Neural progenitor cell (in vitro differentiated cells): ENCODE data around the gene ZNF142. TPM values are rescaled to one million over a fixed set of nuclear protein-coding genes. Genes with fewer than 3 reads are reported as not detected.

ENCODE experiments used
- DNase-seq: peaks from one replicate; pipeline ENCODE4 v3.0.0-alpha.2; 2016; ENCODE audit warnings: low spot score
- H2AFZ ChIP-seq: fragments of 200-600 bp; sonication (generic); replicated peaks from 2 replicates; pipeline ENCODE4 v1.6.1; 2016; ENCODE audit warnings: antibody characterized with exemption
- H3F3A ChIP-seq: fragments of 200-600 bp; sonication (generic); 2 replicates; pipeline ENCODE4 v1.6.1; 2016; ENCODE audit warnings: antibody characterized with exemption, low read depth
- H3K27ac ChIP-seq: fragments of 200-600 bp; sonication (generic); 2 replicates; pipeline ENCODE4 v1.5.1; 2016; ENCODE audit warnings: mild to moderate bottlenecking
- H3K27me3 ChIP-seq: fragments of 200-600 bp; sonication (generic); 2 replicates; pipeline ENCODE4 v1.6.1; 2016; ENCODE audit warnings: mild to moderate bottlenecking, moderate library complexity
- H3K36me3 ChIP-seq: fragments of 200-600 bp; sonication (generic); 2 replicates; pipeline ENCODE4 v1.5.1; 2016
- H3K4me1 ChIP-seq: fragments of 200-600 bp; sonication (generic); 2 replicates; pipeline ENCODE4 v1.6.1; 2016; ENCODE audit warnings: mixed run types
- H3K4me2 ChIP-seq: fragments of 200-600 bp; sonication (generic); 2 replicates; pipeline ENCODE4 v1.6.1; 2016
- H3K4me3 ChIP-seq: fragments of 200-600 bp; sonication (generic); 2 replicates; pipeline ENCODE4 v1.5.1; 2016
- H3K79me2 ChIP-seq: fragments of 200-600 bp; sonication (generic); 2 replicates; pipeline ENCODE4 v1.6.1; 2016; ENCODE audit warnings: low read depth
- H3K9ac ChIP-seq: fragments of 200-600 bp; sonication (generic); 2 replicates; pipeline ENCODE4 v1.6.1; 2016
- H3K9me3 ChIP-seq: fragments of 200-600 bp; sonication (generic); 2 replicates; pipeline ENCODE4 v1.5.1; 2016; ENCODE audit warnings: low read depth
- H4K20me1 ChIP-seq: fragments of 200-600 bp; sonication (generic); 2 replicates; pipeline ENCODE4 v1.6.1; 2016; ENCODE audit warnings: low read depth
- H3K27ac Mint-ChIP-seq: 3 replicates; pipeline ENCODE4 v1.8.0; 2021; ENCODE audit warnings: mixed read lengths
- H3K27me3 Mint-ChIP-seq: 2 replicates; pipeline ENCODE4 v1.8.0; 2022; ENCODE audit warnings: low read depth, mild to moderate bottlenecking, inconsistent platforms, moderate library complexity, mixed read lengths; ENCODE audit not compliant: insufficient read depth
- H3K36me3 Mint-ChIP-seq: 3 replicates; pipeline ENCODE4 v1.8.0; 2021; ENCODE audit warnings: mixed read lengths
- H3K4me1 Mint-ChIP-seq: 3 replicates; pipeline ENCODE4 v1.8.0; 2021; ENCODE audit warnings: mixed read lengths
- H3K4me3 Mint-ChIP-seq: 3 replicates; pipeline ENCODE4 v1.8.0; 2021; ENCODE audit warnings: mild to moderate bottlenecking, moderate library complexity, mixed read lengths
- H3K9me3 Mint-ChIP-seq: 3 replicates; pipeline ENCODE4 v1.8.0; 2020; ENCODE audit warnings: mixed read lengths
- EZH2 ChIP-seq: fragments of 200-600 bp; sonication (generic); IDR thresholded peaks from 2 replicates; pipeline ENCODE4 v1.6.1; 2017; ENCODE audit warnings: antibody characterized with exemption, mild to moderate bottlenecking, moderate library complexity
- EZH2phosphoT487 ChIP-seq: fragments of 200-600 bp; sonication (generic); IDR thresholded peaks from 2 replicates; pipeline ENCODE4 v1.6.1; 2017; ENCODE audit warnings: antibody characterized with exemption
- small RNA-seq: library from RNA; depleted of rRNA; stranded (forward); fragments of <200 nt; gene quantifications from one replicate; pipeline ENCODE3, GENCODE V24; 2015
- total RNA-seq: library from RNA; depleted of rRNA; stranded (reverse); fragments of >200 nt; gene quantifications from 2 replicates; pipeline ENCODE4 v1.2.3, GENCODE V29; 2015; ENCODE audit warnings: low replicate concordance
- TF ChIP-seq, protein P1 (sequence below): fragments of 200-600 bp; sonication (generic); IDR thresholded peaks from 2 replicates; pipeline ENCODE4 v1.5.1; 2017; ENCODE audit warnings: antibody characterized with exemption, mild to moderate bottlenecking

Gene ZNF142
- total RNA-seq, 1 donor from 2014 or later, result 3.3 TPM

DNA sequence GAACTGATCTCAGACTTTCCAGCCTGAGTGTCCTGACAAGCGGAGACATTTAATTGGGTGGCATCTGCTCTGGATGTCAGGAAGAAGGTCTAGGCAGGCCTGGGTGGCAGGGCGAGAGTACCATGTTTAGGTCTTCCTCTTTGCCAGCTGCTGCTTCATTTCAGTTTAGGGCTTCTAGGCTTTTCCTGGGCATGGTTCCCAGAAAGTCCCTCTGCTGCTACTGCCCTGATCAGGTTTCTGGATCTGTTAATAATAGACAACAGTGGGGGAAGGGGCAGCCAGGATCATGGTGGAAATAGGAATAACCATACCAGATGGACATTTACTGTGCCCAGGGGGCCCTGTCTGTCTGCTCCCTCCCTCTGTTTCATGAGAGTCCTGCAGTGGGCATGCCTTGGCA is 54.0 kb downstream of the ZNF142 start:
- no peaks in the 10 kb centered on the region for H3K36me3 Mint-ChIP-seq
- H3K9me3 ChIP-seq, result no peaks in the 10 kb centered on the region
- H3K4me2 ChIP-seq, result no peak overlapping the region
- H3K4me1 Mint-ChIP-seq, result peaks cover 10% of the 10 kb centered on the region
- H3K4me3 ChIP-seq, result no peak overlapping the region
- no peak overlapping the region for H3K27ac Mint-ChIP-seq
- peaks cover 4% of the 10 kb centered on the region for H3K4me1 ChIP-seq
- H3K27ac ChIP-seq, result no peak overlapping the region
- no peaks in the 10 kb centered on the region for H3K9me3 Mint-ChIP-seq
- H3K36me3 ChIP-seq, result no peaks in the 10 kb centered on the region
- no peak overlapping the region for H2AFZ ChIP-seq
- no peaks in the 10 kb centered on the region for H3K27me3 ChIP-seq
- H4K20me1 ChIP-seq, result no peaks in the 10 kb centered on the region
- H3F3A ChIP-seq, result peaks cover 3% of the 10 kb centered on the region
- H3K9ac ChIP-seq, result no peak overlapping the region
- peaks cover 2% of the 10 kb centered on the region for H3K27me3 Mint-ChIP-seq
- TF ChIP-seq EZH2phosphoT487, result no peak
- no peak for TF ChIP-seq EZH2
- TF ChIP-seq, protein P1, sequence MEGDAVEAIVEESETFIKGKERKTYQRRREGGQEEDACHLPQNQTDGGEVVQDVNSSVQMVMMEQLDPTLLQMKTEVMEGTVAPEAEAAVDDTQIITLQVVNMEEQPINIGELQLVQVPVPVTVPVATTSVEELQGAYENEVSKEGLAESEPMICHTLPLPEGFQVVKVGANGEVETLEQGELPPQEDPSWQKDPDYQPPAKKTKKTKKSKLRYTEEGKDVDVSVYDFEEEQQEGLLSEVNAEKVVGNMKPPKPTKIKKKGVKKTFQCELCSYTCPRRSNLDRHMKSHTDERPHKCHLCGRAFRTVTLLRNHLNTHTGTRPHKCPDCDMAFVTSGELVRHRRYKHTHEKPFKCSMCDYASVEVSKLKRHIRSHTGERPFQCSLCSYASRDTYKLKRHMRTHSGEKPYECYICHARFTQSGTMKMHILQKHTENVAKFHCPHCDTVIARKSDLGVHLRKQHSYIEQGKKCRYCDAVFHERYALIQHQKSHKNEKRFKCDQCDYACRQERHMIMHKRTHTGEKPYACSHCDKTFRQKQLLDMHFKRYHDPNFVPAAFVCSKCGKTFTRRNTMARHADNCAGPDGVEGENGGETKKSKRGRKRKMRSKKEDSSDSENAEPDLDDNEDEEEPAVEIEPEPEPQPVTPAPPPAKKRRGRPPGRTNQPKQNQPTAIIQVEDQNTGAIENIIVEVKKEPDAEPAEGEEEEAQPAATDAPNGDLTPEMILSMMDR, result no peak
- H3K79me2 ChIP-seq, result no peaks in the 10 kb centered on the region
- DNase-seq, result no peak
- H3K4me3 Mint-ChIP-seq, result no peak overlapping the region

Small RNAs within 50 kb of the gene (small RNA-seq; reads per million reads assigned to genes)
- gene RNU6-136P, result not detected

Other genes with a start within 250 kb of the ZNF142 start
- gene VIL1, start 240.5 kb downstream of the ZNF142 start, total RNA-seq, result 0.22 TPM in 1 of 2 replicates, not detected in the other
- 21.0 and 35.1 TPM in 2 replicates for gene USP37, start 91.3 kb downstream of the ZNF142 start, total RNA-seq
- gene CNOT9, start 90.8 kb downstream of the ZNF142 start, total RNA-seq, result 85.0 and 87.1 TPM in 2 replicates
- 0.12 and 1.1 TPM in 2 replicates for gene PLCD4, start 51.7 kb downstream of the ZNF142 start, total RNA-seq
- gene BCS1L, start 60 bp upstream of the ZNF142 start, total RNA-seq, result 23.4 and 38.3 TPM in 2 replicates
- gene RNF25, start 12.4 kb upstream of the ZNF142 start, total RNA-seq, result 9.6 and 18.5 TPM in 2 replicates
- 51.6 and 61.4 TPM in 2 replicates for gene STK36, start 12.5 kb upstream of the ZNF142 start, total RNA-seq
- gene TTLL4, start 51.2 kb upstream of the ZNF142 start, total RNA-seq, result 39.8 and 41.0 TPM in 2 replicates
- 0.11 and 0.43 TPM in 2 replicates for gene CYP27A1, start 122.5 kb upstream of the ZNF142 start, total RNA-seq
- gene PRKAG3, start 172.2 kb upstream of the ZNF142 start, total RNA-seq, result not detected in 2 replicates
- gene WNT6, start 200.2 kb upstream of the ZNF142 start, total RNA-seq, result not detected in 2 replicates
- gene WNT10A, start 221.2 kb upstream of the ZNF142 start, total RNA-seq, result not detected in 2 replicates